MCF 10A (cell line): ENCODE data around the gene BBS10. TPM values are rescaled to one million over a fixed set of nuclear protein-coding genes. Genes with fewer than 3 reads are reported as not detected.
"Not testable (repeated sequence)": the region's sequence is repeated elsewhere in the genome, so short reads cannot be mapped to it uniquely, and the experiment has no call there.

ENCODE experiments used
- BruUV-seq: library from RNA; stranded (reverse); fragments of 400-500 nt; replicated peaks from 2 replicates; lab custom pipeline; 2021; lab: Mats Ljungman, UMichigan
- CTCF ChIA-PET: fragments of 300-600 bp; sonication (Branson Sonifier 250); formaldehyde crosslinking; extraction: SDS; loops from one replicate; lab custom pipeline; 2021; ENCODE audit warnings: antibody characterized with exemption, inconsistent platforms; lab: Yijun Ruan, JAX
- POLR2A ChIA-PET: fragments of 300-600, 350-650 bp; sonication (Branson Sonifier 250); formaldehyde crosslinking; extraction: SDS; loops from one replicate; lab custom pipeline; 2020; ENCODE audit warnings: antibody characterized with exemption, inconsistent platforms; lab: Yijun Ruan, JAX
- DNase-seq: peaks from one replicate; pipeline ENCODE4 v3.0.0-alpha.2; 2018; ENCODE audit not compliant: unreplicated experiment
- H3K27ac Mint-ChIP-seq: one replicate; pipeline ENCODE4 v1.8.0; 2022; ENCODE audit warnings: mild to moderate bottlenecking, low read depth, mixed read lengths; ENCODE audit not compliant: unreplicated experiment
- H3K27me3 Mint-ChIP-seq: one replicate; pipeline ENCODE4 v1.8.0; 2022; ENCODE audit warnings: mixed read lengths; ENCODE audit not compliant: insufficient read depth, unreplicated experiment
- H3K36me3 Mint-ChIP-seq: one replicate; pipeline ENCODE4 v1.8.0; 2022; ENCODE audit warnings: mild to moderate bottlenecking, moderate library complexity, mixed read lengths; ENCODE audit not compliant: insufficient read depth, unreplicated experiment
- H3K4me1 Mint-ChIP-seq: one replicate; pipeline ENCODE4 v1.8.0; 2022; ENCODE audit warnings: mixed read lengths; ENCODE audit not compliant: insufficient read depth, unreplicated experiment
- H3K4me3 Mint-ChIP-seq: one replicate; pipeline ENCODE4 v1.8.0; 2022; ENCODE audit warnings: mild to moderate bottlenecking, moderate library complexity, mixed read lengths; ENCODE audit not compliant: unreplicated experiment
- H3K9me3 Mint-ChIP-seq: one replicate; pipeline ENCODE4 v1.8.0; 2022; ENCODE audit warnings: mixed read lengths; ENCODE audit not compliant: unreplicated experiment
- intact Hi-C: fragments of 100-400 bp; cut with micrococcal nuclease; formaldehyde crosslinking; loops from 2 replicates; pipeline ENCODE4 v1.14.1; 2022
- total RNA-seq: library from RNA; stranded (reverse); gene quantifications from 2 replicates; pipeline ENCODE4 v1.2.3, GENCODE V29; 2022
- TF ChIP-seq, protein P1 (sequence below): fragments of 200-600 bp; IDR thresholded peaks from one replicate; pipeline ENCODE4 v1.8.0; 2022; ENCODE audit warnings: antibody characterized with exemption, mild to moderate bottlenecking; ENCODE audit not compliant: unreplicated experiment

BBS10 gene
- total RNA-seq, 1 experiment from 2014 or later = 5.9 TPM

GRCh38 chr12:76329159-76329558, 19.1 kb downstream of the BBS10 start:
- ChIA-PET CTCF (interaction anchor here (0.6 kb wide), 1 partner anchor 264 kb away, joined by 3 read pairs; no protein-coding TSS in a partner anchor), POLR2A (interaction anchor here (0.9 kb wide), 1 partner anchor 70 kb away, joined by 3 read pairs; no protein-coding TSS in a partner anchor)
- H3K36me3 Mint-ChIP-seq = no peaks in the 10 kb centered on the region
- H3K9me3 Mint-ChIP-seq = peaks cover 6% of the 10 kb centered on the region
- peak overlapping the region; percentile 33 for H3K27ac Mint-ChIP-seq
- no peaks in the 10 kb centered on the region for H3K27me3 Mint-ChIP-seq
- intact Hi-C loops = no loop called here
- peak; percentile 49 for DNase-seq
- H3K4me1 Mint-ChIP-seq = peaks cover 11% of the 10 kb centered on the region
- TF ChIP-seq, protein P1, sequence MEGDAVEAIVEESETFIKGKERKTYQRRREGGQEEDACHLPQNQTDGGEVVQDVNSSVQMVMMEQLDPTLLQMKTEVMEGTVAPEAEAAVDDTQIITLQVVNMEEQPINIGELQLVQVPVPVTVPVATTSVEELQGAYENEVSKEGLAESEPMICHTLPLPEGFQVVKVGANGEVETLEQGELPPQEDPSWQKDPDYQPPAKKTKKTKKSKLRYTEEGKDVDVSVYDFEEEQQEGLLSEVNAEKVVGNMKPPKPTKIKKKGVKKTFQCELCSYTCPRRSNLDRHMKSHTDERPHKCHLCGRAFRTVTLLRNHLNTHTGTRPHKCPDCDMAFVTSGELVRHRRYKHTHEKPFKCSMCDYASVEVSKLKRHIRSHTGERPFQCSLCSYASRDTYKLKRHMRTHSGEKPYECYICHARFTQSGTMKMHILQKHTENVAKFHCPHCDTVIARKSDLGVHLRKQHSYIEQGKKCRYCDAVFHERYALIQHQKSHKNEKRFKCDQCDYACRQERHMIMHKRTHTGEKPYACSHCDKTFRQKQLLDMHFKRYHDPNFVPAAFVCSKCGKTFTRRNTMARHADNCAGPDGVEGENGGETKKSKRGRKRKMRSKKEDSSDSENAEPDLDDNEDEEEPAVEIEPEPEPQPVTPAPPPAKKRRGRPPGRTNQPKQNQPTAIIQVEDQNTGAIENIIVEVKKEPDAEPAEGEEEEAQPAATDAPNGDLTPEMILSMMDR = no peak
- H3K4me3 Mint-ChIP-seq = no peak overlapping the region
- no TSS peak for BruUV-seq

GRCh38 chr12:76319595-76320319, 28.5 kb downstream of the BBS10 start:
- H3K4me1 Mint-ChIP-seq, H3K4me3 Mint-ChIP-seq, BruUV-seq, H3K36me3 Mint-ChIP-seq, H3K27ac Mint-ChIP-seq, DNase-seq, intact Hi-C loops, H3K9me3 Mint-ChIP-seq, H3K27me3 Mint-ChIP-seq: not testable (repeated sequence)
- POLR2A ChIA-PET = interaction anchor here (0.6 to 0.9 kb wide), 2 partner anchors 8 to 12 kb away, joined by 3 read pairs; no protein-coding TSS in a partner anchor
- CTCF ChIA-PET = interaction anchor here (0.7 to 1.2 kb wide), 2 partner anchors 60 to 269 kb away, joined by 3 read pairs; no protein-coding TSS in a partner anchor

DNA sequence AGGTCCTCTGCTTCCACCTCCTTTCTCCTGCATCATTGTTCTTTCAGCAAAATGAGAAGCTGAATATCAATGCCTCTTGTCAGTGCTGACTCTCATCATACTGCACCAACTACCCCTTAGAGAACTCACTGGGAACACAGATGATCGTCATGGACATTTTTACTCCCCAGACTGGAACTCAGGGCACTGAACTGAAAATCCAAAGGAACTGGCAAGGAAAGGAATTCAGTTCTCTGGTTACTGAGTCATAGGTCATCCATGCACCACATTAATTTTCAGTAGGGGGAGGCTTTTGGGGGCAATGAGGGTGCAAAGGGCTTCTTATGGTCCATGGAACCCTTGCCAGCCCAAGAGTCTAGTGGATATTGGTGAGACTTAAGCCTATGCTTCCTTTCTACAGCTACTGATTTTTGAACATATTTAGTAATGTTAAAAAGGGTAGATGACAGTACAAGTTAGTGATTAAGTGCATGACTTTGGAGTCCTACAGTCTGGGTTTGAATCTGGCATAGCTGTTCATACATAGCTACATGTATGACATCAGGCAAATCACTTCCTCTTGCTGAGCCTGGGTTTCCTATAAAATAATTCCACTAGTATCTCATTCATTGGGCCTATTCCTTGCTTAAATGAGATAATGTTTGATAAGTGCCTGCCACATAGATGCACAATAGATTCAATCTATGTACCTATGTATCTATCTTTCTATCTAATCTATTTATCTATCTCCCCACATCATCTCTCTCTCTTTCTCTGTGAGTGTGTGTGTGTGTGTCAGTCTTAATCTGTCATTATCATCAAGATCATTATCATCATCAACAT, 29.2 kb downstream of the BBS10 start:
- intact Hi-C loops = no loop called here
- peaks cover 6% of the 10 kb centered on the region for H3K4me1 Mint-ChIP-seq
- no peak overlapping the region for H3K4me3 Mint-ChIP-seq
- no peaks in the 10 kb centered on the region for H3K27me3 Mint-ChIP-seq
- BruUV-seq = no TSS peak
- H3K9me3 Mint-ChIP-seq = peaks cover 8% of the 10 kb centered on the region
- TF ChIP-seq, protein P1 = no peak
- H3K36me3 Mint-ChIP-seq = no peaks in the 10 kb centered on the region
- CTCF ChIA-PET = interaction anchor here (0.6 to 1.2 kb wide), 4 partner anchors 59 to 268 kb away, joined by 3 to 4 read pairs (median 3); partner anchors contain the start of gene NAP1L1
- POLR2A ChIA-PET = interaction anchor here (0.5 to 1.2 kb wide), 6 partner anchors 8 to 287 kb away, joined by 3 to 4 read pairs (median 3); partner anchors contain the start of gene PHLDA1
- DNase-seq = no peak
- peak overlapping the region; percentile 23 for H3K27ac Mint-ChIP-seq

- ChIA-PET CTCF (interaction anchor here (0.6 to 1.1 kb wide), 2 partner anchors 10 to 234 kb away, joined by 3 read pairs; partner anchors contain the start of gene NAP1L1), POLR2A (interaction anchor here (0.5 to 1.6 kb wide), 4 partner anchors 30 to 286 kb away, joined by 3 to 4 read pairs (median 3); partner anchors contain the start of genes BBS10 and PHLDA1)
- no peak overlapping the region for H3K27ac Mint-ChIP-seq
- intact Hi-C loops = no loop called here
- H3K27me3 Mint-ChIP-seq = no peaks in the 10 kb centered on the region
- BruUV-seq = no TSS peak
- H3K4me1 Mint-ChIP-seq = peaks cover 6% of the 10 kb centered on the region
- TF ChIP-seq, protein P1 = no peak
- no peaks in the 10 kb centered on the region for H3K36me3 Mint-ChIP-seq
- H3K9me3 Mint-ChIP-seq = peaks cover 8% of the 10 kb centered on the region
- H3K4me3 Mint-ChIP-seq = no peak overlapping the region
- DNase-seq = no peak
These were observed 30.2 kb downstream of the BBS10 start for GRCh38 chr12:76317976-76318375.
